ENCODE data around the gene ADTRP. TPM values are rescaled to one million over a fixed set of nuclear protein-coding genes. Genes with fewer than 3 reads are reported as not detected.

ADTRP gene
- total RNA-seq, 4 donors from 2014 or later, result 0.23 to 0.72 (median 0.67) TPM; not detected in 1

DNA sequence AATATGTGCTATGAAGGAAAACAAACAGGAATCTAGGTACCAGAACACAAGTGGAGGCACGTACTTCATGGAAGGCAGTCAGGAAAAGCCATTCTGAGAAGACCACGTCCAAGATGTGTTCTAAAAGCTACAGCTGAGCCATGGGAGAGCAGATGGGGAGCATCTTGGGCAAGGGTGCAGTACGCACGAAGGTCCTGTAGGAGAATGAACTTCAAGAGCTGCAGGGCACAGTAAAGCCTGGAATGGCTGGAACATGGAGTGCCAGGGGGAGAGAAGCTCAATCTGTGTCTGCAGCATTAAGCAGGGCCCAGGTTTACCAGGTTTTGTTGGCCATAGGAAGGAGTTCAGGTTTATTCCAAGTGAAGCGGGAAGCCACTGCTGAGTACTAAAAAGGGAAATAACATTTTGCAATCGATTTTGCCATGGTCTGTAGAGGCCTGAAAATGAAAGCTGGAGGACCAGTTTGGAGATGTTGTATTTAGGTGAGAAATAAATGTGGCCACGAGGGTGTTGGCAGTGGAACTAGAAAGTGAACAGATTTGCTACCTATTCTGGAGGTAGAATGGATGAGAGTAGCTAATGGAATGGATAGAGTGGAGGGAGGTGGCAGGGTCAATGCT, 29.9 kb downstream of the ADTRP start:
- H3K9me3 ChIP-seq, result no peaks in the 10 kb centered on the region
- no peak for ATAC-seq
- 75 to 81% methylated on average over 5 to 7 of the region's 7 CpGs for WGBS, 2 donors (ENCODE audit: low coverage in 1 of 2)
- no peak for TF ChIP-seq POLR2A (IDR thresholded peaks at IDR 0.05)
- TF ChIP-seq, protein P1, sequence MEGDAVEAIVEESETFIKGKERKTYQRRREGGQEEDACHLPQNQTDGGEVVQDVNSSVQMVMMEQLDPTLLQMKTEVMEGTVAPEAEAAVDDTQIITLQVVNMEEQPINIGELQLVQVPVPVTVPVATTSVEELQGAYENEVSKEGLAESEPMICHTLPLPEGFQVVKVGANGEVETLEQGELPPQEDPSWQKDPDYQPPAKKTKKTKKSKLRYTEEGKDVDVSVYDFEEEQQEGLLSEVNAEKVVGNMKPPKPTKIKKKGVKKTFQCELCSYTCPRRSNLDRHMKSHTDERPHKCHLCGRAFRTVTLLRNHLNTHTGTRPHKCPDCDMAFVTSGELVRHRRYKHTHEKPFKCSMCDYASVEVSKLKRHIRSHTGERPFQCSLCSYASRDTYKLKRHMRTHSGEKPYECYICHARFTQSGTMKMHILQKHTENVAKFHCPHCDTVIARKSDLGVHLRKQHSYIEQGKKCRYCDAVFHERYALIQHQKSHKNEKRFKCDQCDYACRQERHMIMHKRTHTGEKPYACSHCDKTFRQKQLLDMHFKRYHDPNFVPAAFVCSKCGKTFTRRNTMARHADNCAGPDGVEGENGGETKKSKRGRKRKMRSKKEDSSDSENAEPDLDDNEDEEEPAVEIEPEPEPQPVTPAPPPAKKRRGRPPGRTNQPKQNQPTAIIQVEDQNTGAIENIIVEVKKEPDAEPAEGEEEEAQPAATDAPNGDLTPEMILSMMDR (IDR thresholded peaks at IDR 0.05), result no peak
- no peak for TF ChIP-seq EP300 (IDR thresholded peaks at IDR 0.05)
- no peak for TF ChIP-seq POLR2AphosphoS5 (IDR thresholded peaks at IDR 0.05)
- no peaks in the 10 kb centered on the region for H3K27me3 ChIP-seq
- H3K36me3 ChIP-seq, result no peaks in the 10 kb centered on the region
- peaks cover 0 to 11% (median 8%) of the 10 kb centered on the region in 3 donors for H3K4me1 ChIP-seq
- no peak overlapping the region for H3K27ac ChIP-seq
- no peak overlapping the region for H3K4me3 ChIP-seq

DNA sequence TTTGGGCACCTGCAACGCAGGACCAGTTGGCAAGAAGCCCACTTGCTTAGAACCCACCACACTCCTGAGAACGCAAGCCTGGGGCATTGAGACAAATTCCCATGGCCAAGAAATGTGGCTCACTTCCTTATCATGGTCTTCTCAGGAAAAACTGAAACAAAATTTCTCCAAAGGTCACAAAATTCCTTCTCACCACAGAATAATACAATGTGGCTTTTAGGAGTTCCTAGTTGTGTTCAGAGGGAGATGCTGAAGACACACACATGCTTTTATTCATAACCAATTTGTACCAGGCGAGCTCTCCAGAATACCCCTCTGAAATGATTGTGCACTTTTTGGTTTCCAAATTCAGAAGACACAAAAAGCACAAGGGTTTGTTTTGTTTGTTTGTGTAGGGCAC, 31.6 kb downstream of the ADTRP start:
- TF ChIP-seq, protein P1 (IDR thresholded peaks at IDR 0.05), result no peak
- no peak for TF ChIP-seq POLR2AphosphoS5 (IDR thresholded peaks at IDR 0.05)
- TF ChIP-seq EP300 (IDR thresholded peaks at IDR 0.05), result no peak
- no peak for TF ChIP-seq POLR2A (IDR thresholded peaks at IDR 0.05)
- Histone ChIP-seq H3K4me1 (peaks cover 0 to 11% (median 8%) of the 10 kb centered on the region in 3 donors), H3K27me3 (no peaks in the 10 kb centered on the region), H3K27ac (no peak overlapping the region), H3K4me3 (no peak overlapping the region), H3K9me3 (no peaks in the 10 kb centered on the region), H3K36me3 (no peaks in the 10 kb centered on the region)
- WGBS, 2 donors (ENCODE audit: low coverage in 1 of 2), result 67 to 93% methylated on average over 1 to 3 of the region's 3 CpGs
- ATAC-seq, result no peak

DNA sequence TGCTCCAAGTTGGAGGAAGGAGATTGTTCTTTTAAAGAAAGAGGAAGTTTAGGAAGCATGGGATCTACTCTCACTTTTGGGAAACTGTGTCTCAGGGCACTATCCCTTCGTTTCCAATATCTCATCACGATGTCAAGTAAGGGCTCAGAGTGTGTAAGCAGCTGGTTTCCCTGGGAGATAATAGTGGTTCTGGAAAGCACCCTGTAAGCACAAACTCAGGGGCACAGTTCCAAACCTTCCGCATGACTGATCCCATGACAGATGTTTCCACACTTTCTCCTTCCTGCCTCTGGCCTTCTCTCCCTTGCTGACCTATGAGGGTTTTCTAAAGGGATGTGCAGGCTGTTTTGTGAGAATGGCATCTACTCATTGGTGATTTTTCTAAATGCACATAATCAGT, 33.9 kb downstream of the ADTRP start:
- H3K9me3 ChIP-seq, result no peaks in the 10 kb centered on the region
- H3K4me3 ChIP-seq, result no peak overlapping the region
- H3K4me1 ChIP-seq, result peaks cover 0 to 11% (median 8%) of the 10 kb centered on the region in 3 donors
- no peaks in the 10 kb centered on the region for H3K27me3 ChIP-seq
- peak overlapping the region in 3 of 4 donors; percentile 56 to 63 (median 59) for H3K27ac ChIP-seq
- ATAC-seq, result peak; percentile 92
- 17 to 18% methylated on average over 3 of the region's 3 CpGs for WGBS, 2 donors (ENCODE audit: low coverage in 1 of 2)
- TF ChIP-seq POLR2AphosphoS5 (IDR thresholded peaks at IDR 0.05), result peak; percentile 41
- TF ChIP-seq, protein P1 (IDR thresholded peaks at IDR 0.05), result no peak
- H3K36me3 ChIP-seq, result no peaks in the 10 kb centered on the region

DNA sequence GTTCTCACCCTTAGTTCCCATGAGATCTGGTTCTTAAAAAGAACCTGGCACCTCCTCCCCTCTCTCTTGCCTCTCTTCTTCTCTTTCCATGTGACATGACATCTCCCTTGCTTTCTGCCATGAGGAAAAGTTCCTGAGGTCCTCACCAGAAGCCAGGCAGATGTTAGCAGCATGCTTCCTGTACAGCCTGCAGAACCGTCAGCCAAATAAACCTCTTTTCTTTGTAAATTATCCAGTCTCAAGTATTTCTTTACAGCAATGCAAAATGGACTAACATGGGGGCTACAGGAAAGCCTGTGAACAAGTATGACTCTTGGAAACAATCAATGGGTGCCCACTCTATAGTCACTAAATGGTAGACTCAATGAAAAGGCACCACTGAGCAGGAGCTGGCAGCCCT, 34.5 kb downstream of the ADTRP start:
- ATAC-seq, result no peak
- Histone ChIP-seq H3K27me3 (no peaks in the 10 kb centered on the region), H3K27ac (peak overlapping the region in 3 of 4 donors; percentile 56 to 63 (median 59)), H3K4me3 (no peak overlapping the region), H3K4me1 (peaks cover 0 to 11% (median 8%) of the 10 kb centered on the region in 3 donors), H3K36me3 (no peaks in the 10 kb centered on the region), H3K9me3 (no peaks in the 10 kb centered on the region)
- 83 to 100% methylated on average over 1 of the region's 1 CpG for WGBS, 2 donors (ENCODE audit: low coverage in 1 of 2)
- TF ChIP-seq POLR2AphosphoS5 (IDR thresholded peaks at IDR 0.05) (no peak), EP300 (IDR thresholded peaks at IDR 0.05) (no peak)
- TF ChIP-seq, protein P1 (IDR thresholded peaks at IDR 0.05), result no peak

DNA sequence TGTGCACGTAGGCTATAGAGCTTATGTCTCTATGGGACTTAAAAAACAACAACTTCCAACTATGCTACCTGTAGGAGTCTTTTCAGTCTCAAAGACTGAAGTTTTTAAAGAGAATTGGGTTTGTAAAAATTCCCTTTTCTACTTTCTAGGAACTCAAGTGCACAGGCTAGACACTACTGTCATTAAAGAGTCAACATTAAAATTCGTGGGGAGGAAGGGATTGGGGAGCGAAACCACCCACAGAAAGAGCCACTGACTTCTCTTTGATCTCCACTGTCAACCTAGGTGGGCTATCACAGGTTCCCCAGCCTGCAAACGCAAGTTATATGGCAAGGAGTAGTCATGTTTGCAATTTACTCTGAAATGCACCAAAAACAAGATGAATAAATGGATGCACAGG, 37.7 kb downstream of the ADTRP start:
- Histone ChIP-seq H3K9me3 (no peaks in the 10 kb centered on the region), H3K27ac (no peak overlapping the region), H3K4me3 (no peak overlapping the region), H3K27me3 (peaks cover 8% of the 10 kb centered on the region), H3K4me1 (peaks cover 0 to 11% (median 8%) of the 10 kb centered on the region in 3 donors), H3K36me3 (no peaks in the 10 kb centered on the region)
- 58 to 75% methylated on average over 2 to 4 of the region's 4 CpGs for WGBS, 2 donors (ENCODE audit: low coverage in 1 of 2)
- TF ChIP-seq EP300 (IDR thresholded peaks at IDR 0.05) (no peak), POLR2A (IDR thresholded peaks at IDR 0.05) (no peak), POLR2AphosphoS5 (IDR thresholded peaks at IDR 0.05) (no peak)
- TF ChIP-seq, protein P1 (IDR thresholded peaks at IDR 0.05), result no peak
- ATAC-seq, result no peak
